SK-N-SH treated with all-trans-retinoic acid at 6 μM for 48 hours (cell line): ENCODE data around the gene NOXO1.

Experiments used
- ARNTL ChIP-seq: fragments of 450-650 bp; formaldehyde crosslinking; IDR thresholded peaks from 2 replicates; pipeline ENCODE4 v1.5.0; 2020; ENCODE audit warnings: low read depth, mild to moderate bottlenecking, moderate library complexity, borderline replicate concordance
- CSDC2 ChIP-seq: fragments of 250-450 bp; sonication (Bioruptor Pico); IDR thresholded peaks from 2 replicates; pipeline ENCODE4 v1.5.0; 2020; ENCODE audit warnings: mild to moderate bottlenecking, moderate library complexity
- OSR1 ChIP-seq: fragments of 250-450 bp; sonication (Bioruptor Pico); IDR thresholded peaks from 2 replicates; pipeline ENCODE4 v1.8.0; 2022; ENCODE audit warnings: moderate library complexity, mild to moderate bottlenecking, inconsistent platforms
- PATZ1 ChIP-seq: fragments of 250-450 bp; sonication (Bioruptor Pico); IDR thresholded peaks from 2 replicates; pipeline ENCODE4 v1.8.0; 2020; ENCODE audit warnings: mild to moderate bottlenecking, moderate library complexity, borderline replicate concordance
- POU6F1 ChIP-seq: fragments of 250-450 bp; sonication (Bioruptor Pico); IDR thresholded peaks from 2 replicates; pipeline ENCODE4 v1.8.0; 2021; ENCODE audit warnings: low read depth, mild to moderate bottlenecking, moderate library complexity, borderline replicate concordance
- SNAI2 ChIP-seq: fragments of 250-450 bp; sonication (Bioruptor Pico); IDR thresholded peaks from 2 replicates; pipeline ENCODE4 v1.5.0; 2020; ENCODE audit warnings: mild to moderate bottlenecking, moderate library complexity
- TSHZ2 ChIP-seq: fragments of 250-450 bp; sonication (Bioruptor Pico); IDR thresholded peaks from 2 replicates; pipeline ENCODE4 v1.5.0; 2020; ENCODE audit warnings: mild to moderate bottlenecking, moderate library complexity
- ZFP30 ChIP-seq: fragments of 450-650 bp; formaldehyde crosslinking; IDR thresholded peaks from 2 replicates; pipeline ENCODE4 v1.5.0; 2022; ENCODE audit warnings: mild to moderate bottlenecking, moderate library complexity
- ZNF70 ChIP-seq: fragments of 450-650 bp; formaldehyde crosslinking; IDR thresholded peaks from 2 replicates; pipeline ENCODE4 v1.5.0; 2020; ENCODE audit warnings: mild to moderate bottlenecking, moderate library complexity
- ZNF8 ChIP-seq: fragments of 450-650 bp; formaldehyde crosslinking; IDR thresholded peaks from 2 replicates; pipeline ENCODE4 v1.5.0; 2020; ENCODE audit warnings: mild to moderate bottlenecking, moderate library complexity

GRCh38 chr16:1989209-1990100 is 8.2 kb upstream of the NOXO1 start, which contains the start of gene SYNGR3:
- TF ChIP-seq PATZ1 (CRISPR knock-in tag) = no peak
- TF ChIP-seq SNAI2 (CRISPR knock-in tag) = no peak
- no peak for TF ChIP-seq ZNF8 (CRISPR knock-in tag)
- no peak for TF ChIP-seq ZFP30
- TF ChIP-seq CSDC2 = no peak
- no peak for TF ChIP-seq POU6F1 (CRISPR knock-in tag)
- TF ChIP-seq ZNF70 (CRISPR knock-in tag) = no peak
- no peak for TF ChIP-seq ARNTL (CRISPR knock-in tag)
- no peak for TF ChIP-seq OSR1 (CRISPR knock-in tag)
- no peak for TF ChIP-seq TSHZ2 (CRISPR knock-in tag)
